Glutamatergic neuron (in vitro differentiated cells): Measurements from ENCODE around the gene KRTAP5-6. TPM values are rescaled to one million over a fixed set of nuclear protein-coding genes. Genes with fewer than 3 reads are reported as not detected.

Source experiments
- DNase-seq: peaks from one replicate; pipeline ENCODE4 v3.0.0; 2022
- H3K27ac Mint-ChIP-seq: one replicate; pipeline ENCODE4 v1.8.0; 2020; ENCODE audit warnings: mild to moderate bottlenecking, mixed read lengths, inconsistent platforms; ENCODE audit not compliant: unreplicated experiment
- H3K27me3 Mint-ChIP-seq: one replicate; pipeline ENCODE4 v1.8.0; 2020; ENCODE audit warnings: mild to moderate bottlenecking, moderate library complexity, mixed read lengths, inconsistent platforms; ENCODE audit not compliant: unreplicated experiment
- H3K36me3 Mint-ChIP-seq: one replicate; pipeline ENCODE4 v1.8.0; 2020; ENCODE audit warnings: mild to moderate bottlenecking, mixed read lengths, inconsistent platforms; ENCODE audit not compliant: unreplicated experiment
- H3K4me1 Mint-ChIP-seq: one replicate; pipeline ENCODE4 v1.8.0; 2020; ENCODE audit warnings: mild to moderate bottlenecking, low read depth, mixed read lengths, inconsistent platforms; ENCODE audit not compliant: unreplicated experiment
- H3K4me3 Mint-ChIP-seq: one replicate; pipeline ENCODE4 v1.8.0; 2020; ENCODE audit warnings: mild to moderate bottlenecking, mixed read lengths, inconsistent platforms; ENCODE audit not compliant: unreplicated experiment
- H3K9me3 Mint-ChIP-seq: one replicate; pipeline ENCODE4 v1.8.0; 2020; ENCODE audit warnings: mild to moderate bottlenecking, moderate library complexity, mixed read lengths, inconsistent platforms; ENCODE audit not compliant: unreplicated experiment
- CTCF ChIP-seq: fragments of 200-600 bp; sonication (generic); IDR thresholded peaks from one replicate; pipeline ENCODE4 v1.5.0; 2021; ENCODE audit not compliant: partially characterized antibody, unreplicated experiment
- total RNA-seq: library from RNA; stranded (reverse); fragmentation: NEBNext Ultra II Directional; extraction: Animal tissue kit (Norgen Biotek cat#: 25700); gene quantifications from one replicate; pipeline ENCODE4 v1.2.1, GENCODE V29; 2021; ENCODE audit not compliant: unreplicated experiment

The KRTAP5-6 gene
- total RNA-seq, 1 donor from 2014 or later = not detected

DNA sequence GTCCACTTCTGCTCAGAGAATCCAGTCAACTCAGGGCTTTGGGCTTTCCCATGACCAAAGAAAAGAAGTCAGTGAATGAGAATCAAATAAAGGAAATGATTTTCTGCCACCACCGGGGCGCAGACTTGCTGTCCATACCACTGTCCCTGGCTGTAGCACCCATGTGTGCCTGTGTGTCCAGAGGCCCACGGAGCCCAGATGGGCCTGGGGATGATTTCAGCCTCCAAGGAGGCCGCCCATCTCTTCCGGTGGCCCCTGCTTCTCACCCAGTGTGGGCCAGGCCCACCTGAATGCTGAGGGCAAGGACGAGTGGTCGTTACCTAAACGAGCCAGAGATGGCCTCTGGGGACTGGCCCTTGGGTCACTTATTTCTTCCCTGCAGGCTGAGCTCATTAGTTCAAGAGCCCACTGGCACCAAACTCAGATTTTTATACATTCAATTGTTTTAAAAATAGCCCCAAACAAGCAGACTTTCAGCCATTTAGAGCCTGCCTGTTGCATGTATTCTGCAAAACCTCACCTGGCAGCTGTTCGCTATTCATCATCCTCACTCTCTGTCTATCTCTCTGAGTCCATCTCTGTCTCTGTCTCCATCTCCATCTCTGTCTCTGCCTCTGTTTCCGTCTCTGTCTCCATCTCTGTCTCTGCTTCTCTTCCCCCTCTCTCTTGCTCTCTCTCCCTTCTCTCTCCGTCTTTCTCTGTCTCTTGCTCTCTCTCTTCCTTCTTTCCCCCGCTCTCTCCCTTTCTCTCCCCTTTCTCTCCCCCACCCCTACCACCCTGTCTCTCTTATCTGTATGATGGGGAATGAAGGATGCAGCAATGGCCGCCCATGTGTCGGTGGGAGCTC, 43.2 kb upstream of the KRTAP5-6 start:
- no peak overlapping the region for H3K27ac Mint-ChIP-seq

GRCh38 chr11:1654388-1655167, 42.4 kb upstream of the KRTAP5-6 start:
- Mint-ChIP-seq H3K36me3 (no peaks in the 10 kb centered on the region), H3K4me3 (no peak overlapping the region), H3K27ac (no peak overlapping the region), H3K4me1 (no peaks in the 10 kb centered on the region), H3K27me3 (peaks cover 8% of the 10 kb centered on the region), H3K9me3 (peaks cover 3% of the 10 kb centered on the region)
- DNase-seq = no peak
- TF ChIP-seq CTCF = no peak

More for the DNA sequence above, 43.2 kb upstream of the KRTAP5-6 start:
- Mint-ChIP-seq H3K4me1 (no peaks in the 10 kb centered on the region), H3K27me3 (peaks cover 8% of the 10 kb centered on the region), H3K36me3 (no peaks in the 10 kb centered on the region), H3K4me3 (no peak overlapping the region), H3K9me3 (peaks cover 3% of the 10 kb centered on the region)
- no peak for TF ChIP-seq CTCF
- DNase-seq = no peak

- no peak overlapping the region for H3K27ac Mint-ChIP-seq
- peaks cover 3% of the 10 kb centered on the region for H3K9me3 Mint-ChIP-seq
- H3K36me3 Mint-ChIP-seq = no peaks in the 10 kb centered on the region
- H3K4me1 Mint-ChIP-seq = no peaks in the 10 kb centered on the region
- peaks cover 9% of the 10 kb centered on the region for H3K27me3 Mint-ChIP-seq
- no peak for TF ChIP-seq CTCF
- no peak overlapping the region for H3K4me3 Mint-ChIP-seq
- DNase-seq = no peak
Observed at GRCh38 chr11:1655168-1656060, 41.6 kb upstream of the KRTAP5-6 start.

DNA sequence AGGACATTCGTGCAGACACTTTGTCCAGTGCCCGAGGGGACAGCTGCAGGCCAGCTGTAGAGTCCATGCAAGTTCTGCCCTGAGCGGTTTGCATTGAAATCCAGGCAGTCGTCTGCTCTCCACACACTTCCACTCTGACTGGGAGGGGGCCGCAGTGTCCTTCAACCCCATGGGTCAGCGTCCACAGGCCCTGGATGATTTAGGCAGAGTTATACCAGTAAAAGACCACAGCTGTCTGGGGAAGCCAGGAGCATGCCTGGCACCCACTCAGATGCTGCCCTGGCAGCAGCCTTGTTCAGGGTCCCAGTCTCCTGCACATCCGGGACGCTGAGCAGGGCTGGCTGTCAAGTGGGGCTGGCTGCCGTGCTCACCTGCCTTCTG, 40.9 kb upstream of the KRTAP5-6 start:
- Mint-ChIP-seq H3K4me3 (no peak overlapping the region), H3K27me3 (peaks cover 10% of the 10 kb centered on the region), H3K36me3 (no peaks in the 10 kb centered on the region), H3K27ac (no peak overlapping the region), H3K9me3 (peaks cover 3% of the 10 kb centered on the region), H3K4me1 (no peaks in the 10 kb centered on the region)
- no peak for DNase-seq
- no peak for TF ChIP-seq CTCF
